GM12801 (cell line): Measurements from ENCODE around the gene RAD9A.

Source experiments
- TF ChIP-seq, protein P1 (sequence below): IDR thresholded peaks from one replicate; pipeline ENCODE4 v1.5.1; 2011; ENCODE audit warnings: control low read depth; ENCODE audit not compliant: insufficient read length; ENCODE audit errors: extremely low read depth

RAD9A gene

DNA sequence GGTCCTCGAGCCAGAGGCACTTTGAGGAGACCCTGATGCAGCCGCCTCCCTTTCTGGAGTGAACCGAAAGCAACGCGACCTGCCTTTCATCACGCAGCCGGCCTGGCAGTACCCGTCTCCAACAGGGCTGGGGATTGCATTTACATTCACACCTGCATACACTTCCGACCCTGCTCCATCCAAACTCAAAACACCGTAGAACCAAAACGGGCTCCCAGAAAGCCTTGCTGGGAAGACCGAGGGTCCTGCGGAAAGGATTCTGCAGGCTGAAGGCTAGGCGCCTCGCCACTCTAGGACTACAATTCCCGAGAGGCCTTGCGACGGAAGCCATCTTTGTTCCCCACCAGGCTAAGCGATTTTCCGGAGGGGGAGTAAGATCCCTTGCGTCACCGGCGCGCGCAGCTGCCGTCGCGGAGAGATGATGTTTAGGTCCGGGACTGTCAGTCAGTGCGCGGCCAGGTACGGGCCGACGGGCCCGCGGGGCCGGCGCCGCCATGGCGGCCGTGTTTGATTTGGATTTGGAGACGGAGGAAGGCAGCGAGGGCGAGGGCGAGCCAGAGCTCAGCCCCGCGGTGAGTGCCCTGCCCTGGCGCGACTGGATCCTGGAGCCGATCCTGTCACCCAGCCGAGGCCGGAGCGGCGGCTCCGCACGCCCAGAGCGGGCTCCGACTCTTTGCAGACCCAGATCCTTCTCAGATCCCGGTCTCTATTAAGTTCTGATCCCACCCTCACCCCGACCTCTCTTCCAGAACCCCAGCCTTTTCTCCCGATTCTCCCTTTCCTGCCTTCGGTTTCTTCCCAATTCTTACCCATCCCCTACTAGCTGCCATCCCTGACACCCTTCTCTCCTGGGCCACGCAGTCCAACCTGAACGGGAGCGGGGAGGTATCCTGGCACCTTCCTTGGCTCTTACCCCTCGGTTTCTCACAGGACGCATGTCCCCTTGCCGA lies 36.5 kb downstream of the RAD9A start, which contains the start of gene RPS6KB2:
TSS of gene RPS6KB2 (plus strand) at position 443 of the 950 bp plus-strand sequence. CDS start at position 495, 52 bp downstream.
- TF ChIP-seq, protein P1, sequence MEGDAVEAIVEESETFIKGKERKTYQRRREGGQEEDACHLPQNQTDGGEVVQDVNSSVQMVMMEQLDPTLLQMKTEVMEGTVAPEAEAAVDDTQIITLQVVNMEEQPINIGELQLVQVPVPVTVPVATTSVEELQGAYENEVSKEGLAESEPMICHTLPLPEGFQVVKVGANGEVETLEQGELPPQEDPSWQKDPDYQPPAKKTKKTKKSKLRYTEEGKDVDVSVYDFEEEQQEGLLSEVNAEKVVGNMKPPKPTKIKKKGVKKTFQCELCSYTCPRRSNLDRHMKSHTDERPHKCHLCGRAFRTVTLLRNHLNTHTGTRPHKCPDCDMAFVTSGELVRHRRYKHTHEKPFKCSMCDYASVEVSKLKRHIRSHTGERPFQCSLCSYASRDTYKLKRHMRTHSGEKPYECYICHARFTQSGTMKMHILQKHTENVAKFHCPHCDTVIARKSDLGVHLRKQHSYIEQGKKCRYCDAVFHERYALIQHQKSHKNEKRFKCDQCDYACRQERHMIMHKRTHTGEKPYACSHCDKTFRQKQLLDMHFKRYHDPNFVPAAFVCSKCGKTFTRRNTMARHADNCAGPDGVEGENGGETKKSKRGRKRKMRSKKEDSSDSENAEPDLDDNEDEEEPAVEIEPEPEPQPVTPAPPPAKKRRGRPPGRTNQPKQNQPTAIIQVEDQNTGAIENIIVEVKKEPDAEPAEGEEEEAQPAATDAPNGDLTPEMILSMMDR, result no peak

DNA sequence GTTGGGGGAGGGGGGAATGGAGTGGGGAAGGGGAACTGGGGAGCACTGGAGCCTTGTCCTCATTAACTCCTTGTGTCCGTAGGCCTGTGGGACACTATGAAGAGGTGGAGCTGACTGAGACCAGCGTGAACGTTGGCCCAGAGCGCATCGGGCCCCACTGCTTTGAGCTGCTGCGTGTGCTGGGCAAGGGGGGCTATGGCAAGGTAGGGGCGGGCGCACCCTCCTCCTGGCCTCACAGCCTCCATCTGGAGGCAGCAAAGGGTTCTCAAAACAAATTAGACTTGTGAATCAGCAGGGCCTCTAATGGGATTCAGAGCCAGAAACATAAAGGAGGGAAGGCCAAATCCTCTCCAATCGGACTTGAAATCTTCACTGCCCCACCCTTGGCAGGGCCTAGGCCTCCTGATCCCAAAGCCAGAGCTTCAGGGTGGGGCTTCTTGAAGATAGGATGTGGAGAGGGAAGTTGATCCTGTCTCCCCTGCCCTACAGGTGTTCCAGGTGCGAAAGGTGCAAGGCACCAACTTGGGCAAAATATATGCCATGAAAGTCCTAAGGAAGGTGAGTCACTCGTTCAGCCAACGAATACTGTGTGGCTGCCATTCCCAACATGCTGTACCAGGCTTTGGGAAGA lies 37.4 kb downstream of the RAD9A start:
- TF ChIP-seq, protein P1, result no peak

DNA sequence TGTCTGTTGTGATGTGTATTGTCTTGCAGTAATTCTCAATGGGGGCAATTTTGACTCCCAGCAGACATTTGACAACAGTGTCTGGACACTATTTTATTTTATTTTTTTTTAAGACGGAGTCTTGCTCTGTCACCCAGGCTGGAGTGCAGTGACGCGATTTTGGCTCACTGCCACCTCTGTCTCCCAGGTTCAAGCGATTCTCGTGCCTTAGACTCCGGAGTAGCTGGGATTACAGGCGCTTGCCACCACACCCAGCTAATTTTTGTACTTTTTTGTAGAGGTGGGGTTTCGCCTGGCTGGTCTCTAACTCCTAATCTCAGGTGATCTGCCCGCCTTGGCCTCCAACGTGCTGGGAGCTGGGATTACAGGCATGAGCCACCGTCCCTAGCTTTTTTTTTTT lies 37.9 kb downstream of the RAD9A start:
- TF ChIP-seq, protein P1, result no peak

GRCh38 chr11:67431346-67432249 lies 39.8 kb downstream of the RAD9A start:
- TF ChIP-seq, protein P1, result no peak

DNA sequence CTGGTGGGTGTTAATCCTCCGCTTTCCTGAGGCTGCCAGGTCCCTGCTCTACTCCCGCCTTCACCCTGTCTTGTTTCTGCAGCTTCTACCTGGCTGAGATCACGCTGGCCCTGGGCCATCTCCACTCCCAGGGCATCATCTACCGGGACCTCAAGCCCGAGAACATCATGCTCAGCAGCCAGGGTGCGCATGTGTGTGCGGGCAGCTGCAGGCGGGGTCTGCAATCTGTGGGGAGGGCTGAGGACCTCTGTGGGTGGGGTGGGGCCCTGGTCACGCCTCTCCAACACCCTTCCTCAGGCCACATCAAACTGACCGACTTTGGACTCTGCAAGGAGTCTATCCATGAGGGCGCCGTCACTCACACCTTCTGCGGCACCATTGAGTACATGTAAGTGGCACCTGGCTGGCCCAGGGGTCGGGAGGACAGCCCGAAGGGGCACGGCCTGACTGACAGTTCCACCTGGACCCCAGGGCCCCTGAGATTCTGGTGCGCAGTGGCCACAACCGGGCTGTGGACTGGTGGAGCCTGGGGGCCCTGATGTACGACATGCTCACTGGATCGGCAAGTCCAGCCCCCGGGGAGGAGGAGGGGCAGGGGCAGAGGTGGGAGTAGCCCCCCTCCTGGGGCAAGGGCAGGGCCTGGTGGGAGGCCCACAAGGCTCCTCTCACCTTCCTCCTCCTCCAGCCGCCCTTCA lies 41.0 kb downstream of the RAD9A start:
- TF ChIP-seq, protein P1, result no peak

- TF ChIP-seq, protein P1, result no peak
Observed at GRCh38 chr11:67433536-67434394, 42.0 kb downstream of the RAD9A start.
